ENCODE results near the gene SMAP1.

GRCh38 chr6:70852667-70853246, 185.1 kb downstream of the SMAP1 start:
- TF ChIP-seq, protein P1, sequence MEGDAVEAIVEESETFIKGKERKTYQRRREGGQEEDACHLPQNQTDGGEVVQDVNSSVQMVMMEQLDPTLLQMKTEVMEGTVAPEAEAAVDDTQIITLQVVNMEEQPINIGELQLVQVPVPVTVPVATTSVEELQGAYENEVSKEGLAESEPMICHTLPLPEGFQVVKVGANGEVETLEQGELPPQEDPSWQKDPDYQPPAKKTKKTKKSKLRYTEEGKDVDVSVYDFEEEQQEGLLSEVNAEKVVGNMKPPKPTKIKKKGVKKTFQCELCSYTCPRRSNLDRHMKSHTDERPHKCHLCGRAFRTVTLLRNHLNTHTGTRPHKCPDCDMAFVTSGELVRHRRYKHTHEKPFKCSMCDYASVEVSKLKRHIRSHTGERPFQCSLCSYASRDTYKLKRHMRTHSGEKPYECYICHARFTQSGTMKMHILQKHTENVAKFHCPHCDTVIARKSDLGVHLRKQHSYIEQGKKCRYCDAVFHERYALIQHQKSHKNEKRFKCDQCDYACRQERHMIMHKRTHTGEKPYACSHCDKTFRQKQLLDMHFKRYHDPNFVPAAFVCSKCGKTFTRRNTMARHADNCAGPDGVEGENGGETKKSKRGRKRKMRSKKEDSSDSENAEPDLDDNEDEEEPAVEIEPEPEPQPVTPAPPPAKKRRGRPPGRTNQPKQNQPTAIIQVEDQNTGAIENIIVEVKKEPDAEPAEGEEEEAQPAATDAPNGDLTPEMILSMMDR (IDR thresholded peaks at IDR 0.05 in 8 of 11, conservative IDR thresholded peaks at IDR 0.05 in 3 of 11), result no peak
- TF ChIP-seq POLR2AphosphoS5 (IDR thresholded peaks at IDR 0.05), result no peak
- no peak for TF ChIP-seq POLR2A (IDR thresholded peaks at IDR 0.05)

Data from spleen (tissue), 7 donors.